Liver (tissue), 9 donors: ENCODE results near the gene RASA1. TPM values are rescaled to one million over a fixed set of nuclear protein-coding genes. Genes with fewer than 3 reads are reported as not detected.

ENCODE experiments used
- DNase-seq: peaks from one replicate; pipeline ENCODE4 v3.0.0-alpha.2; 2017; ENCODE audit warnings: low spot score
- H3K27ac ChIP-seq, 2 donors: one replicate each; pipeline ENCODE4 v1.7.0; 2013; ENCODE audit warnings: inconsistent platforms in 2 of 2, low read length in 2 of 2, control low read depth in 1 of 2, low read depth in 1 of 2, mild to moderate bottlenecking in 1 of 2
- H3K27me3 ChIP-seq, 4 donors: one replicate each; pipeline versions ENCODE4 v1.6.1 to v1.7.0; 2013; ENCODE audit warnings: low read length in 3 of 4, inconsistent platforms in 1 of 4, mild to moderate bottlenecking in 1 of 4, moderate library complexity in 1 of 4; ENCODE audit not compliant: control insufficient read depth in 4 of 4, insufficient read depth in 4 of 4
- H3K36me3 ChIP-seq, 4 donors: one replicate each; pipeline versions ENCODE4 v1.6.1 to v1.7.0; 2013; ENCODE audit warnings: low read length in 3 of 4, mild to moderate bottlenecking in 3 of 4, low read depth in 1 of 4, moderate library complexity in 1 of 4; ENCODE audit not compliant: control insufficient read depth in 4 of 4, insufficient read depth in 3 of 4
- H3K4me1 ChIP-seq, 4 donors: one replicate each; pipeline versions ENCODE4 v1.6.1 to v1.7.0; 2013; ENCODE audit warnings: low read length in 3 of 4, mild to moderate bottlenecking in 3 of 4, moderate library complexity in 1 of 4; ENCODE audit not compliant: control insufficient read depth in 4 of 4, insufficient read depth in 4 of 4
- H3K4me3 ChIP-seq, 3 donors: one replicate each; pipeline versions ENCODE4 v1.6.1 to v1.7.0; 2013; ENCODE audit warnings: low read length in 3 of 3, control low read depth in 1 of 3, low read depth in 1 of 3, mild to moderate bottlenecking in 1 of 3
- H3K9ac ChIP-seq, 2 donors: one replicate each; pipeline ENCODE4 v1.7.0; 2013; ENCODE audit warnings: low read length in 2 of 2, mild to moderate bottlenecking in 2 of 2, moderate library complexity in 2 of 2, control low read depth in 1 of 2, low read depth in 1 of 2
- H3K9me3 ChIP-seq, 4 donors: one replicate each; pipeline versions ENCODE4 v1.6.1 to v1.7.0; 2013; ENCODE audit warnings: low read length in 3 of 4; ENCODE audit not compliant: control insufficient read depth in 4 of 4
- EGR1 ChIP-seq, 2 donors: IDR thresholded peaks; 2 replicates each; pipeline ENCODE4 v1.6.1; 2016 to 2018; ENCODE audit warnings: antibody characterized with exemption in 2 of 2, low read depth in 2 of 2
- FOXA1 ChIP-seq: IDR thresholded peaks from 2 replicates; pipeline ENCODE4 v1.6.1; 2016; ENCODE audit warnings: antibody characterized with exemption
- FOXA2 ChIP-seq: IDR thresholded peaks from 2 replicates; pipeline ENCODE4 v1.6.1; 2016; ENCODE audit warnings: antibody characterized with exemption
- GABPA ChIP-seq, 2 donors: IDR thresholded peaks in 1 of 2; conservative IDR thresholded peaks in 1 of 2; 2 replicates each; pipeline ENCODE4 v1.6.1; 2016; ENCODE audit warnings: antibody characterized with exemption in 2 of 2, mild to moderate bottlenecking in 1 of 2, moderate library complexity in 1 of 2
- HNF4A ChIP-seq, 2 donors: conservative IDR thresholded peaks; 2 replicates each; pipeline ENCODE4 v1.6.1; 2016; ENCODE audit warnings: antibody characterized with exemption in 2 of 2, mild to moderate bottlenecking in 2 of 2
- HNF4G ChIP-seq: IDR thresholded peaks from 2 replicates; pipeline ENCODE4 v1.6.1; 2016; ENCODE audit warnings: antibody characterized with exemption
- JUND ChIP-seq, 2 donors: IDR thresholded peaks; 2 replicates each; pipeline ENCODE4 v1.6.1; 2016; ENCODE audit warnings: antibody characterized with exemption in 2 of 2
- NR2F2 ChIP-seq: IDR thresholded peaks from 2 replicates; pipeline ENCODE4 v1.6.1; 2016; ENCODE audit warnings: antibody characterized with exemption
- RAD21 ChIP-seq, 2 donors: IDR thresholded peaks; 2 replicates each; pipeline ENCODE4 v1.6.1; 2016; ENCODE audit warnings: antibody characterized with exemption in 2 of 2, mild to moderate bottlenecking in 2 of 2
- RXRA ChIP-seq, 2 donors: IDR thresholded peaks; 2 replicates each; pipeline ENCODE4 v1.6.1; 2017 to 2018; ENCODE audit warnings: antibody characterized with exemption in 2 of 2, mild to moderate bottlenecking in 1 of 2
- SP1 ChIP-seq: IDR thresholded peaks from 2 replicates; pipeline ENCODE4 v1.6.1; 2018; ENCODE audit warnings: antibody characterized with exemption, mild to moderate bottlenecking
- TAF1 ChIP-seq: conservative IDR thresholded peaks from 2 replicates; pipeline ENCODE4 v1.6.1; 2016; ENCODE audit warnings: antibody characterized with exemption, mild to moderate bottlenecking
- YY1 ChIP-seq: IDR thresholded peaks from 2 replicates; pipeline ENCODE4 v1.6.1; 2016; ENCODE audit warnings: antibody characterized with exemption, mild to moderate bottlenecking
- WGBS: extraction: QIAGEN DNeasy Blood & Tissue Kit; methylation state at CpG from one replicate; pipeline ENCODE4 v1.1.7; 2013; 5-methylcytosine and 5-hydroxymethylcytosine counted together
- polyA plus RNA-seq, 2 donors: library from polyadenylated mRNA; stranded (reverse) in 1 of 2; unstranded in 1 of 2; fragments of 200-250 nt in 1 of 2; fragments of >200 nt in 1 of 2; fragmentation: Nextera tagmentation in 1 of 2; extraction: Ambion mirVana in 1 of 2; gene quantifications; one replicate each; pipeline versions ENCODE4 v1.2.1 to v1.2.3, GENCODE V29; 2013 to 2015
- total RNA-seq, 2 donors: library from RNA; depleted of rRNA; stranded (reverse); fragments of >200 nt; gene quantifications; one replicate each; pipeline ENCODE4 v1.2.3, GENCODE V29; 2014
- TF ChIP-seq, protein P1 (sequence below): IDR thresholded peaks from 2 replicates; pipeline ENCODE4 v1.6.1; 2016; ENCODE audit warnings: antibody characterized with exemption
- TF ChIP-seq, protein P2 (sequence below): fragments of 150-350 bp; IDR thresholded peaks from 2 replicates; pipeline ENCODE4 v1.5.1; 2017; ENCODE audit warnings: improper control_type of control experiment, low read depth, low read length; ENCODE audit not compliant: missing input control
- TF ChIP-seq, protein P3 (sequence below): IDR thresholded peaks from 2 replicates; pipeline ENCODE4 v1.6.1; 2016; ENCODE audit warnings: antibody characterized with exemption, mild to moderate bottlenecking
- TF ChIP-seq, protein P4 (sequence below): IDR thresholded peaks from 2 replicates; pipeline ENCODE4 v1.6.1; 2016; ENCODE audit warnings: antibody characterized with exemption
- TF ChIP-seq, protein P5 (sequence below): IDR thresholded peaks from 2 replicates; pipeline ENCODE4 v1.6.1; 2016; ENCODE audit warnings: antibody characterized with exemption
- donor health status: healthy.
- donor health status: healthy.
- donor health status: healthy.
- donor health status: healthy.
- donor health status: healthy.

The RASA1 gene
- total and polyA plus RNA-seq, 4 donors: 3.7 to 18.1 (median 7.0) TPM

DNA sequence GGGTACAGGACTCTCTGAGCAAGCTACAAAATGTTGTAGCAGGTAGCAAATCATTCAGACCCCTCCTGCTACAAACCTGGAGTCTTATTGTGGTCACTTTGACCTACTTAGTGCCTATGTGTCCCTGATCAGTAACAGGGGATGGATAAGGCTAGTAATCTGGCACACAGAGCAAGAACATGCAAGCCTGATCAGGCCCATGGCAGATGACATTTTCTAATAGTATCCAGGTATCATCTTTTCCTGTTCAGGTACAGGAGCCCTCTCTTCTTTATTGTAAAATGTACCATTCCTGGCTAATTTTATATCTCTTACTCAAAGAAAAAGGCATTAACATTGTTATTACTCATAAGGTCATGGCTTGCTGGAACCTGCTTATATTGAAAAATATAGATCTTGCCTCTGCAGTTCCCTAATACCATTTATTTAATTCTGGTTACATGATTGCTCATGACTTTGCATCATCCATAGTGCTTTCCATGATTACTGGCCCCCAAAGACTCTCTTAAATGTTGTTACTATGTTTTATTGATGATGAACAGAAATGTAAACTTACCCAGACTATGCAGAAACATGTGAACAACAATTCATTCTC is 163.3 kb downstream of the RASA1 start:
- H3K27me3 ChIP-seq: no peaks in the 10 kb centered on the region
- H3K9ac ChIP-seq: no peak overlapping the region
- no peak for DNase-seq
- no peaks in the 10 kb centered on the region for H3K9me3 ChIP-seq
- H3K4me1 ChIP-seq: no peaks in the 10 kb centered on the region
- H3K27ac ChIP-seq: no peak overlapping the region
- no peak overlapping the region for H3K4me3 ChIP-seq
- no peaks in the 10 kb centered on the region for H3K36me3 ChIP-seq
- no peak for TF ChIP-seq FOXA2
- TF ChIP-seq FOXA1: no peak
- TF ChIP-seq HNF4G: no peak
- no peak for TF ChIP-seq JUND (IDR thresholded peaks at IDR 0.05)
- TF ChIP-seq, protein P1, sequence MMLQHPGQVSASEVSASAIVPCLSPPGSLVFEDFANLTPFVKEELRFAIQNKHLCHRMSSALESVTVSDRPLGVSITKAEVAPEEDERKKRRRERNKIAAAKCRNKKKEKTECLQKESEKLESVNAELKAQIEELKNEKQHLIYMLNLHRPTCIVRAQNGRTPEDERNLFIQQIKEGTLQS: no peak
- TF ChIP-seq RXRA (IDR thresholded peaks at IDR 0.05): no peak
- TF ChIP-seq, protein P2, sequence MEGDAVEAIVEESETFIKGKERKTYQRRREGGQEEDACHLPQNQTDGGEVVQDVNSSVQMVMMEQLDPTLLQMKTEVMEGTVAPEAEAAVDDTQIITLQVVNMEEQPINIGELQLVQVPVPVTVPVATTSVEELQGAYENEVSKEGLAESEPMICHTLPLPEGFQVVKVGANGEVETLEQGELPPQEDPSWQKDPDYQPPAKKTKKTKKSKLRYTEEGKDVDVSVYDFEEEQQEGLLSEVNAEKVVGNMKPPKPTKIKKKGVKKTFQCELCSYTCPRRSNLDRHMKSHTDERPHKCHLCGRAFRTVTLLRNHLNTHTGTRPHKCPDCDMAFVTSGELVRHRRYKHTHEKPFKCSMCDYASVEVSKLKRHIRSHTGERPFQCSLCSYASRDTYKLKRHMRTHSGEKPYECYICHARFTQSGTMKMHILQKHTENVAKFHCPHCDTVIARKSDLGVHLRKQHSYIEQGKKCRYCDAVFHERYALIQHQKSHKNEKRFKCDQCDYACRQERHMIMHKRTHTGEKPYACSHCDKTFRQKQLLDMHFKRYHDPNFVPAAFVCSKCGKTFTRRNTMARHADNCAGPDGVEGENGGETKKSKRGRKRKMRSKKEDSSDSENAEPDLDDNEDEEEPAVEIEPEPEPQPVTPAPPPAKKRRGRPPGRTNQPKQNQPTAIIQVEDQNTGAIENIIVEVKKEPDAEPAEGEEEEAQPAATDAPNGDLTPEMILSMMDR: no peak
- TF ChIP-seq, protein P3, sequence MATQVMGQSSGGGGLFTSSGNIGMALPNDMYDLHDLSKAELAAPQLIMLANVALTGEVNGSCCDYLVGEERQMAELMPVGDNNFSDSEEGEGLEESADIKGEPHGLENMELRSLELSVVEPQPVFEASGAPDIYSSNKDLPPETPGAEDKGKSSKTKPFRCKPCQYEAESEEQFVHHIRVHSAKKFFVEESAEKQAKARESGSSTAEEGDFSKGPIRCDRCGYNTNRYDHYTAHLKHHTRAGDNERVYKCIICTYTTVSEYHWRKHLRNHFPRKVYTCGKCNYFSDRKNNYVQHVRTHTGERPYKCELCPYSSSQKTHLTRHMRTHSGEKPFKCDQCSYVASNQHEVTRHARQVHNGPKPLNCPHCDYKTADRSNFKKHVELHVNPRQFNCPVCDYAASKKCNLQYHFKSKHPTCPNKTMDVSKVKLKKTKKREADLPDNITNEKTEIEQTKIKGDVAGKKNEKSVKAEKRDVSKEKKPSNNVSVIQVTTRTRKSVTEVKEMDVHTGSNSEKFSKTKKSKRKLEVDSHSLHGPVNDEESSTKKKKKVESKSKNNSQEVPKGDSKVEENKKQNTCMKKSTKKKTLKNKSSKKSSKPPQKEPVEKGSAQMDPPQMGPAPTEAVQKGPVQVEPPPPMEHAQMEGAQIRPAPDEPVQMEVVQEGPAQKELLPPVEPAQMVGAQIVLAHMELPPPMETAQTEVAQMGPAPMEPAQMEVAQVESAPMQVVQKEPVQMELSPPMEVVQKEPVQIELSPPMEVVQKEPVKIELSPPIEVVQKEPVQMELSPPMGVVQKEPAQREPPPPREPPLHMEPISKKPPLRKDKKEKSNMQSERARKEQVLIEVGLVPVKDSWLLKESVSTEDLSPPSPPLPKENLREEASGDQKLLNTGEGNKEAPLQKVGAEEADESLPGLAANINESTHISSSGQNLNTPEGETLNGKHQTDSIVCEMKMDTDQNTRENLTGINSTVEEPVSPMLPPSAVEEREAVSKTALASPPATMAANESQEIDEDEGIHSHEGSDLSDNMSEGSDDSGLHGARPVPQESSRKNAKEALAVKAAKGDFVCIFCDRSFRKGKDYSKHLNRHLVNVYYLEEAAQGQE: no peak
- TF ChIP-seq, protein P4, sequence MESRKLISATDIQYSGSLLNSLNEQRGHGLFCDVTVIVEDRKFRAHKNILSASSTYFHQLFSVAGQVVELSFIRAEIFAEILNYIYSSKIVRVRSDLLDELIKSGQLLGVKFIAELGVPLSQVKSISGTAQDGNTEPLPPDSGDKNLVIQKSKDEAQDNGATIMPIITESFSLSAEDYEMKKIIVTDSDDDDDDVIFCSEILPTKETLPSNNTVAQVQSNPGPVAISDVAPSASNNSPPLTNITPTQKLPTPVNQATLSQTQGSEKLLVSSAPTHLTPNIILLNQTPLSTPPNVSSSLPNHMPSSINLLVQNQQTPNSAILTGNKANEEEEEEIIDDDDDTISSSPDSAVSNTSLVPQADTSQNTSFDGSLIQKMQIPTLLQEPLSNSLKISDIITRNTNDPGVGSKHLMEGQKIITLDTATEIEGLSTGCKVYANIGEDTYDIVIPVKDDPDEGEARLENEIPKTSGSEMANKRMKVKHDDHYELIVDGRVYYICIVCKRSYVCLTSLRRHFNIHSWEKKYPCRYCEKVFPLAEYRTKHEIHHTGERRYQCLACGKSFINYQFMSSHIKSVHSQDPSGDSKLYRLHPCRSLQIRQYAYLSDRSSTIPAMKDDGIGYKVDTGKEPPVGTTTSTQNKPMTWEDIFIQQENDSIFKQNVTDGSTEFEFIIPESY: no peak
- TF ChIP-seq EGR1 (IDR thresholded peaks at IDR 0.05; ENCODE audit: low read depth in 2 of 2): no peak
- no peak for TF ChIP-seq YY1
- TF ChIP-seq HNF4A (conservative IDR thresholded peaks at IDR 0.05): no peak
- no peak for TF ChIP-seq TAF1
- TF ChIP-seq, protein P5, sequence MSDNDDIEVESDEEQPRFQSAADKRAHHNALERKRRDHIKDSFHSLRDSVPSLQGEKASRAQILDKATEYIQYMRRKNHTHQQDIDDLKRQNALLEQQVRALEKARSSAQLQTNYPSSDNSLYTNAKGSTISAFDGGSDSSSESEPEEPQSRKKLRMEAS: no peak
- no peak for TF ChIP-seq NR2F2

DNA sequence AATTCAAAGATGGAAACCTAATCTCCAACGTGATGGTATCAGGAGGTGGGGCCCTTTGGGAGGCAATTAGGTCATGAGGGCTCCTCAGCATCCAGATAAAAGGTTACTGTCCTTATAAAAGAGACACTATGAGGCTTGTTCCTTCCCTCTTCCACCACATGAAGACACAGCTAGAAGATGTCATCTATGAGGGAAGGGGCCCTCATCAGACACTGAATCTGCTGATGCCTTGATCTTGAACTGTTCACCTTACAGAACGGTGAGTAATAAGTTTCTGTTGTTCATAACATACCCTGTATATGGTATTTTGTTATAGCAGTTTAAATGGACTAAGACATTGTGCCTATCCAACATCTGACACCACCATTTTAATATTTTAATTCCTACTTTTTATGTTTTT is 164.8 kb downstream of the RASA1 start:
- Histone ChIP-seq H3K27ac (no peak overlapping the region), H3K27me3 (no peaks in the 10 kb centered on the region), H3K9ac (no peak overlapping the region), H3K4me3 (no peak overlapping the region), H3K4me1 (no peaks in the 10 kb centered on the region), H3K36me3 (no peaks in the 10 kb centered on the region), H3K9me3 (no peaks in the 10 kb centered on the region)
- DNase-seq: no peak
- WGBS: 49% methylated on average over 2 of the region's 2 CpGs
- no peak for TF ChIP-seq GABPA (IDR thresholded peaks at IDR 0.05 in 1 of 2, conservative IDR thresholded peaks at IDR 0.05 in 1 of 2)
- TF ChIP-seq EGR1 (IDR thresholded peaks at IDR 0.05; ENCODE audit: low read depth in 2 of 2): no peak
- no peak for TF ChIP-seq RXRA (IDR thresholded peaks at IDR 0.05)
- no peak for TF ChIP-seq HNF4A (conservative IDR thresholded peaks at IDR 0.05)
- no peak for TF ChIP-seq FOXA1
- TF ChIP-seq NR2F2: no peak
- no peak for TF ChIP-seq JUND (IDR thresholded peaks at IDR 0.05)
- no peak for TF ChIP-seq FOXA2
- no peak for TF ChIP-seq TAF1
- TF ChIP-seq SP1: no peak
- no peak for TF ChIP-seq YY1
- no peak for TF ChIP-seq RAD21 (IDR thresholded peaks at IDR 0.05)
- TF ChIP-seq HNF4G: no peak
- TF ChIP-seq, protein P5: no peak
- TF ChIP-seq, protein P2: no peak
- TF ChIP-seq, protein P1: no peak
